ENCODE measurements around the gene SIX1.

DNA sequence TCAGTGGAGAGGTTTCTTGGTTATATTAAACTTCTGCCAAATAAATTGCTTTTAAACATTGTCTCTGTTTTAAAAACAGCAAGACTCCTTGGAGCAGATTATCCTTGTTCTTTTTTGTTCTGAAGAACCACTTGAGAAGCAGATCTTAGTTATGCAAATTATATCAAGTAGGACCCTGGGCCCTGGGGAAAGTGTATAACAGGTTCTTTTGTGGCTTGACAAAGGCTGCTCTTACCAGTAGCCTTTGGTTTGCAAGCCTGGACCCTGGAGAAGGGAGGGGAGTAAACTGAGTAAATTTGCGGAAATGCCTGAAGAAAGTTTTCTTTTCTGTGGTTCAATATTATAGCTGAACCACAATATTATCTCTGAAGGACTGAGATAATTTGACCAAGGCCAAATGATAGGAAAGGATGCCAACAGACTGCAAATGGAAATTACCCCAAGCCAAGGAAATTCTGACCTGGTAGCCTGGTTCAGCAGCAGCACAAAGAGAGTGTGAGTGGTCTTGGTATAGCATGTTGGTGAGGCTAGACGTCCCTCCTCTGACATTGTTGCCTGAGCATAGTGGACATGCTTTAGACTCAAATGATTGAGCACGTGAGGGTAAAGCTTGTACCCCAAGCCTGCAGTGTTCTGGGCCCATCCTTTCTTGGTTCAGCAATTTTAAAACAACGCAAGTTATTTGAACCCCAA is 30.4 kb upstream of the SIX1 start:
- TF ChIP-seq, protein P1, sequence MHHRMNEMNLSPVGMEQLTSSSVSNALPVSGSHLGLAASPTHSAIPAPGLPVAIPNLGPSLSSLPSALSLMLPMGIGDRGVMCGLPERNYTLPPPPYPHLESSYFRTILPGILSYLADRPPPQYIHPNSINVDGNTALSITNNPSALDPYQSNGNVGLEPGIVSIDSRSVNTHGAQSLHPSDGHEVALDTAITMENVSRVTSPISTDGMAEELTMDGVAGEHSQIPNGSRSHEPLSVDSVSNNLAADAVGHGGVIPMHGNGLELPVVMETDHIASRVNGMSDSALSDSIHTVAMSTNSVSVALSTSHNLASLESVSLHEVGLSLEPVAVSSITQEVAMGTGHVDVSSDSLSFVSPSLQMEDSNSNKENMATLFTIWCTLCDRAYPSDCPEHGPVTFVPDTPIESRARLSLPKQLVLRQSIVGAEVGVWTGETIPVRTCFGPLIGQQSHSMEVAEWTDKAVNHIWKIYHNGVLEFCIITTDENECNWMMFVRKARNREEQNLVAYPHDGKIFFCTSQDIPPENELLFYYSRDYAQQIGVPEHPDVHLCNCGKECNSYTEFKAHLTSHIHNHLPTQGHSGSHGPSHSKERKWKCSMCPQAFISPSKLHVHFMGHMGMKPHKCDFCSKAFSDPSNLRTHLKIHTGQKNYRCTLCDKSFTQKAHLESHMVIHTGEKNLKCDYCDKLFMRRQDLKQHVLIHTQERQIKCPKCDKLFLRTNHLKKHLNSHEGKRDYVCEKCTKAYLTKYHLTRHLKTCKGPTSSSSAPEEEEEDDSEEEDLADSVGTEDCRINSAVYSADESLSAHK (tag by site-specific recombination; IDR thresholded peaks at IDR 0.05): no peak
- TF ChIP-seq, protein P2, sequence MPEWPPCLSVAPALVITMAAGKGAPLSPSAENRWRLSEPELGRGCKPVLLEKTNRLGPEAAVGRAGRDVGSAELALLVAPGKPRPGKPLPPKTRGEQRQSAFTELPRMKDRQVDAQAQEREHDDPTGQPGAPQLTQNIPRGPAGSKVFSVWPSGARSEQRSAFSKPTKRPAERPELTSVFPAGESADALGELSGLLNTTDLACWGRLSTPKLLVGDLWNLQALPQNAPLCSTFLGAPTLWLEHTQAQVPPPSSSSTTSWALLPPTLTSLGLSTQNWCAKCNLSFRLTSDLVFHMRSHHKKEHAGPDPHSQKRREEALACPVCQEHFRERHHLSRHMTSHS (tag by site-specific recombination; IDR thresholded peaks at IDR 0.05): no peak
- TF ChIP-seq ZNF629 (tag by site-specific recombination; IDR thresholded peaks at IDR 0.05) (no peak), ZNF366 (tag by site-specific recombination; conservative IDR thresholded peaks at IDR 0.05) (no peak), KLF8 (tag by site-specific recombination; IDR thresholded peaks at IDR 0.05) (no peak), ZNF776 (tag by site-specific recombination; IDR thresholded peaks at IDR 0.05; ENCODE audit: borderline replicate concordance) (no peak)
- TF ChIP-seq, protein P3, sequence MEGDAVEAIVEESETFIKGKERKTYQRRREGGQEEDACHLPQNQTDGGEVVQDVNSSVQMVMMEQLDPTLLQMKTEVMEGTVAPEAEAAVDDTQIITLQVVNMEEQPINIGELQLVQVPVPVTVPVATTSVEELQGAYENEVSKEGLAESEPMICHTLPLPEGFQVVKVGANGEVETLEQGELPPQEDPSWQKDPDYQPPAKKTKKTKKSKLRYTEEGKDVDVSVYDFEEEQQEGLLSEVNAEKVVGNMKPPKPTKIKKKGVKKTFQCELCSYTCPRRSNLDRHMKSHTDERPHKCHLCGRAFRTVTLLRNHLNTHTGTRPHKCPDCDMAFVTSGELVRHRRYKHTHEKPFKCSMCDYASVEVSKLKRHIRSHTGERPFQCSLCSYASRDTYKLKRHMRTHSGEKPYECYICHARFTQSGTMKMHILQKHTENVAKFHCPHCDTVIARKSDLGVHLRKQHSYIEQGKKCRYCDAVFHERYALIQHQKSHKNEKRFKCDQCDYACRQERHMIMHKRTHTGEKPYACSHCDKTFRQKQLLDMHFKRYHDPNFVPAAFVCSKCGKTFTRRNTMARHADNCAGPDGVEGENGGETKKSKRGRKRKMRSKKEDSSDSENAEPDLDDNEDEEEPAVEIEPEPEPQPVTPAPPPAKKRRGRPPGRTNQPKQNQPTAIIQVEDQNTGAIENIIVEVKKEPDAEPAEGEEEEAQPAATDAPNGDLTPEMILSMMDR (tag by site-specific recombination; IDR thresholded peaks at IDR 0.05): no peak
- TF ChIP-seq, protein P4, sequence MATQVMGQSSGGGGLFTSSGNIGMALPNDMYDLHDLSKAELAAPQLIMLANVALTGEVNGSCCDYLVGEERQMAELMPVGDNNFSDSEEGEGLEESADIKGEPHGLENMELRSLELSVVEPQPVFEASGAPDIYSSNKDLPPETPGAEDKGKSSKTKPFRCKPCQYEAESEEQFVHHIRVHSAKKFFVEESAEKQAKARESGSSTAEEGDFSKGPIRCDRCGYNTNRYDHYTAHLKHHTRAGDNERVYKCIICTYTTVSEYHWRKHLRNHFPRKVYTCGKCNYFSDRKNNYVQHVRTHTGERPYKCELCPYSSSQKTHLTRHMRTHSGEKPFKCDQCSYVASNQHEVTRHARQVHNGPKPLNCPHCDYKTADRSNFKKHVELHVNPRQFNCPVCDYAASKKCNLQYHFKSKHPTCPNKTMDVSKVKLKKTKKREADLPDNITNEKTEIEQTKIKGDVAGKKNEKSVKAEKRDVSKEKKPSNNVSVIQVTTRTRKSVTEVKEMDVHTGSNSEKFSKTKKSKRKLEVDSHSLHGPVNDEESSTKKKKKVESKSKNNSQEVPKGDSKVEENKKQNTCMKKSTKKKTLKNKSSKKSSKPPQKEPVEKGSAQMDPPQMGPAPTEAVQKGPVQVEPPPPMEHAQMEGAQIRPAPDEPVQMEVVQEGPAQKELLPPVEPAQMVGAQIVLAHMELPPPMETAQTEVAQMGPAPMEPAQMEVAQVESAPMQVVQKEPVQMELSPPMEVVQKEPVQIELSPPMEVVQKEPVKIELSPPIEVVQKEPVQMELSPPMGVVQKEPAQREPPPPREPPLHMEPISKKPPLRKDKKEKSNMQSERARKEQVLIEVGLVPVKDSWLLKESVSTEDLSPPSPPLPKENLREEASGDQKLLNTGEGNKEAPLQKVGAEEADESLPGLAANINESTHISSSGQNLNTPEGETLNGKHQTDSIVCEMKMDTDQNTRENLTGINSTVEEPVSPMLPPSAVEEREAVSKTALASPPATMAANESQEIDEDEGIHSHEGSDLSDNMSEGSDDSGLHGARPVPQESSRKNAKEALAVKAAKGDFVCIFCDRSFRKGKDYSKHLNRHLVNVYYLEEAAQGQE (tag by site-specific recombination; IDR thresholded peaks at IDR 0.05): no peak
